Measurements from ENCODE around the gene EFCAB11. TPM values are rescaled to one million over a fixed set of nuclear protein-coding genes. Genes with fewer than 3 reads are reported as not detected.

EFCAB11 gene
- total RNA-seq, 4 donors from 2014 or later = 5.4 to 13.2 (median 6.3) TPM

- no peaks in the 10 kb centered on the region for H3K4me1 ChIP-seq
- no peak for TF ChIP-seq POLR2A (IDR thresholded peaks at IDR 0.05)
- TF ChIP-seq, protein P1, sequence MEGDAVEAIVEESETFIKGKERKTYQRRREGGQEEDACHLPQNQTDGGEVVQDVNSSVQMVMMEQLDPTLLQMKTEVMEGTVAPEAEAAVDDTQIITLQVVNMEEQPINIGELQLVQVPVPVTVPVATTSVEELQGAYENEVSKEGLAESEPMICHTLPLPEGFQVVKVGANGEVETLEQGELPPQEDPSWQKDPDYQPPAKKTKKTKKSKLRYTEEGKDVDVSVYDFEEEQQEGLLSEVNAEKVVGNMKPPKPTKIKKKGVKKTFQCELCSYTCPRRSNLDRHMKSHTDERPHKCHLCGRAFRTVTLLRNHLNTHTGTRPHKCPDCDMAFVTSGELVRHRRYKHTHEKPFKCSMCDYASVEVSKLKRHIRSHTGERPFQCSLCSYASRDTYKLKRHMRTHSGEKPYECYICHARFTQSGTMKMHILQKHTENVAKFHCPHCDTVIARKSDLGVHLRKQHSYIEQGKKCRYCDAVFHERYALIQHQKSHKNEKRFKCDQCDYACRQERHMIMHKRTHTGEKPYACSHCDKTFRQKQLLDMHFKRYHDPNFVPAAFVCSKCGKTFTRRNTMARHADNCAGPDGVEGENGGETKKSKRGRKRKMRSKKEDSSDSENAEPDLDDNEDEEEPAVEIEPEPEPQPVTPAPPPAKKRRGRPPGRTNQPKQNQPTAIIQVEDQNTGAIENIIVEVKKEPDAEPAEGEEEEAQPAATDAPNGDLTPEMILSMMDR (IDR thresholded peaks at IDR 0.05) = no peak
- no peak for DNase-seq
- no peak overlapping the region for H3K27ac ChIP-seq
- intact Hi-C loops (cut with DNase I) = no loop called here
- no peaks in the 10 kb centered on the region for H3K9me3 ChIP-seq
- no peaks in the 10 kb centered on the region for H3K27me3 ChIP-seq
- H3K4me3 ChIP-seq (replicated peaks in 1 of 3) = no peak overlapping the region
- 89% methylated on average over 5 of the region's 5 CpGs for WGBS, 2 donors
- H3K36me3 ChIP-seq = no peaks in the 10 kb centered on the region
Observed at GRCh38 chr14:89828471-89829165, 125.9 kb downstream of the EFCAB11 start.

- Histone ChIP-seq H3K36me3 (no peaks in the 10 kb centered on the region), H3K4me3 (replicated peaks in 1 of 3) (no peak overlapping the region), H3K27me3 (no peaks in the 10 kb centered on the region), H3K4me1 (no peaks in the 10 kb centered on the region), H3K27ac (no peak overlapping the region), H3K9me3 (no peaks in the 10 kb centered on the region)
- intact Hi-C loops (cut with DNase I) = no loop called here
- DNase-seq = no peak
- TF ChIP-seq, protein P1 (IDR thresholded peaks at IDR 0.05) = no peak
- TF ChIP-seq POLR2A (IDR thresholded peaks at IDR 0.05) = no peak
- WGBS, 2 donors = 70 to 73% methylated on average over 7 of the region's 7 CpGs
Observed at GRCh38 chr14:89827265-89827664, 127.3 kb downstream of the EFCAB11 start.

GRCh38 chr14:89826596-89826995 is 127.9 kb downstream of the EFCAB11 start:
- H3K4me3 ChIP-seq (replicated peaks in 1 of 3) = no peak overlapping the region
- intact Hi-C loops (cut with DNase I) = no loop called here
- TF ChIP-seq, protein P1 (IDR thresholded peaks at IDR 0.05) = no peak
- TF ChIP-seq POLR2A (IDR thresholded peaks at IDR 0.05) = no peak

DNA sequence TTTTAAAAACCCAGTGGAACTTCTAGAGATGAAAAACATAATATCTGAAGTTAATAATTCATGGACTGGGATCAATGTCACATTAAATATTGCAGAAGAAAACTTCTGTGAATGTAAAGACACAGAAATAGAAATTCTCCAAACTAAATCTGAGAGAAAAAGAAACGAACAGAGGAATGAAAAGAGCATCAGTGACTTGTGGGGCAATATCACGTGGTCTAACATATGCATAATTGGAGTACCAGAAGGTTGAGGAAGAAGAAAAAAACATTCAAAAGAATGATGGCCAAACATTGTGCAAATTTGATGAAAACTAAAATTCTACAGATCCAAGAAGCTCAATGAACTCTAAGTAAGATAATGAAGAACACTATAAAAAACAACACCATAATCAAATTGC is 130.8 kb downstream of the EFCAB11 start:
- intact Hi-C loops (cut with DNase I) = no loop called here
- Histone ChIP-seq H3K27me3 (no peaks in the 10 kb centered on the region), H3K27ac (no peak overlapping the region), H3K4me1 (no peaks in the 10 kb centered on the region), H3K36me3 (no peaks in the 10 kb centered on the region), H3K4me3 (replicated peaks in 1 of 3) (no peak overlapping the region), H3K9me3 (no peaks in the 10 kb centered on the region)
- 89 to 92% methylated on average over 2 of the region's 2 CpGs for WGBS, 2 donors
- TF ChIP-seq, protein P1 (IDR thresholded peaks at IDR 0.05) = no peak
- TF ChIP-seq POLR2A (IDR thresholded peaks at IDR 0.05) = no peak
- DNase-seq = no peak

More at GRCh38 chr14:89826596-89826995, 127.9 kb downstream of the EFCAB11 start:
- H3K9me3 ChIP-seq = no peaks in the 10 kb centered on the region
- no peak for DNase-seq
- H3K4me1 ChIP-seq = no peaks in the 10 kb centered on the region
- H3K36me3 ChIP-seq = no peaks in the 10 kb centered on the region
- no peak overlapping the region for H3K27ac ChIP-seq
- 87 to 89% methylated on average over 3 of the region's 3 CpGs for WGBS, 2 donors
- H3K27me3 ChIP-seq = no peaks in the 10 kb centered on the region

DNA sequence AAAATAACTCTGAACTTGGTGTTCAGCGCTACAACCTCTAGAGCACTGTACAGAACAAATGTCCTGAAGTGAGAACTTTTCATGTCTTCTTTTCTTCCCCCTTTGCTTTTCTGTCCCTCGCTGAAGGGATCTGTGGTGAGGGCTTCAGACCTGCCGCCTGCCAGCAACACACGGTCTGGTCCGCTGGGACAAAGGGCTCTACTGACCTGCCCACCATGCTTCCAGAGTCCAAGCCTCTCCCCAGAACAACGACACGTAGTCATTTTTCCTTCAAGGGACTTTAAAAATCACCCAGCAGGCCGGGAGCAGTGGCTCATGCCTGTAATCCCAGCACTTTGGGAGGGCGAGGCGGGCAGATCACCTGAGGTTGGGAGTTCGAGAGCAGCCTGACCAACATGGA is 140.4 kb downstream of the EFCAB11 start:
- H3K27ac ChIP-seq = no peak overlapping the region
- no peak for DNase-seq
- TF ChIP-seq, protein P1 (IDR thresholded peaks at IDR 0.05) = no peak
- no peak for TF ChIP-seq POLR2A (IDR thresholded peaks at IDR 0.05)
- no peaks in the 10 kb centered on the region for H3K4me1 ChIP-seq
- H3K4me3 ChIP-seq (replicated peaks in 1 of 3) = no peak overlapping the region
- intact Hi-C loops (cut with DNase I) = no loop called here
- H3K27me3 ChIP-seq = no peaks in the 10 kb centered on the region
- H3K9me3 ChIP-seq = no peaks in the 10 kb centered on the region
- 86 to 87% methylated on average over 11 of the region's 11 CpGs for WGBS, 2 donors
- H3K36me3 ChIP-seq = no peaks in the 10 kb centered on the region

Data from thyroid gland (tissue), 4 donors.